Measurements from ENCODE around the gene PLIN1.

GRCh38 chr15:89674526-89674925 is 4.6 kb downstream of the PLIN1 start:
- TF ChIP-seq CTCF (conservative IDR thresholded peaks at IDR 0.05 in 1 of 2, IDR thresholded peaks at IDR 0.05 in 1 of 2; ENCODE audit: extremely low read depth in 1 of 2, insufficient read depth in 1 of 2, low read depth in 1 of 2, low read length in 2 of 2) (no peak), EZH2 (IDR thresholded peaks at IDR 0.05; ENCODE audit: borderline replicate concordance, low read length) (no peak)
